Measurements from ENCODE around the gene MAGEB3.

Gene MAGEB3

DNA sequence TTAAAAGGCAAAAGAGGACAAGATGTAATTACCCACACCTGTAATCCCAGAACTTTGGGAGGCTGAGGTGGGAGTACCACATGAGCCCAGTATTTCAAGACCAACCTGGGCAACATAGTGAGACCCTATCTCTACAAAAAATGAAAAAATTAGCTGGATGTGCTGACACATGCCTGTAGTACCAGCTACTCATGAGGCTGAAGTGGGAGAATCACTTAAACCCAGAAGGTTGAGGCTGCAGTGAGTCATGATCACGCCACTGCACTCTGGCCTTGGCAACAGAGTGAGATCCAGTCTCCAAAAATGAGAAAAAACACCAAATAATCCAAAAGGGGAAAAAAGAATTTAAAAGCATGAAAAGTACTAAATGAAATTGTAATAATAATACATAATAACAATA is 47.9 kb downstream of the MAGEB3 start:
- DNase-seq = no peak

DNA sequence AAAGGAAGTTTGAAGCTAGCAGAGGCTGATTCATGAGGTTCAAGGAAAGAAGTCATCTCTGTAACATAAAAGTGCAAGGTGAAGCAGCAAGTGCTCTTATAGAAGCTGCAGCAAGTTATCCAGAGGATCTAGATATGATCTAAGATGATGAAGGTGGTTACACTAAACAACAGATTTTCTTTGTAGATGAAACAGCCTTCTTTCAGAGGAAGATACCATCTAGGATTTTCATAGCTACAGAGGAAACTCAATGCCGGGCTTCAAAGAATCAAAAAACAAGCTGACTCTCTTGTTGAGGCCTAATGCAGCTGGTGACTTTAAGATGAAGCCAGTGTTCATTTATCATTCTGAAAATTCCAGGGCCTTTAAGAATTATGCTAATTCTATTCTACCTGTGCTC is 50.0 kb downstream of the MAGEB3 start:
- no peak for DNase-seq

DNA sequence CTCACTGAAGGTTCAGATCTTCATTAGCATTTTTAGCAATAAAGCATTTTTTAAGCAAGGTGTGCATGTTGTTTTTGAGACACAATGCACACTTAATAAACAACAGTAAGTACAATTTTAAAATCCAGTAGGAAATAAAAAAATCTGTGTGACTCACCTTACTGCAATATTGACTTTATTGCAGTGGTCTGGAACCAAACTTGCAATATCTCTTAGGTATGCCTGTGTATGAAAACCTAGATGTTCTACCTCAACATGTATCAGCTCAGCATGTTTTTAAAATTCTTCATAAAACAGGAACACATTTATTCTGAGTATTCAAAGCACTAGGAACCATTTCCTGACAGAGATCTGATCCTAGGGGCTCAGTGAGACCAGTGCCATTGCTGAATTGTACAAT is 52.1 kb downstream of the MAGEB3 start:
- no peak for DNase-seq

DNA sequence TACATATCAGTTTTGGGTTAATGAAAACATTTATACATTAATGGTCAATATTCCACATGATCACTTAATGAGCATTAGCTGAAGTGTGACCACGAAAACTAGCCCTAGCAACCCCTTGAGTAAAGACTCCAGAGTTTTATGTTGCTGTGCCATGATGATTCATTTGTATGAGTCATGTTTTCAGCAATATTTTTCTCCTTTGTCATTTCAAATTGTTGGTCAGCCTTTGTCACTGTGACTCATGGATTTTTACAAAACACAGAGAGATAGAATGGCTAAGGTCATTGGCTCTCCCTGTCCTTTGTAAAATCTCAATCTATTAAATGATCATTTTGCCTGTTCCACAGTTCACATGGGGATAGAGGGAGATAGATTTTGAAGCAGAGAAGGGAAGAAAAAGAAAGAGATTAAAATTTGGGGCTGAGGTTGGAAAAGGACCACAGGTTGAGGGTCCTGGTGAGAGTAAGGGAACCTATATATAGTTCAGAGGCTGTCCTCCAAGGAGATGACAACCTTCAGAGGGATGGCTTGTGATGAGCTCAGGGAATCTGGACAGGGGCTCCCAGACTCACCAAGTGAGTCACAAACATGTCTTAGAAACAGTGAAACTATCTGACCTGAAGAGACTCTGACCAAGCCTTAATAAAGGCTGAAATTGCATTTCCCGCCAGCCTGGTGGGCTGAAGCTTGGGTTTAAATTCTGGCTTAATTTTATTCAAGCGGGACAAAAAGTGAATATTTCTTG is 53.2 kb downstream of the MAGEB3 start:
- DNase-seq = no peak

Measured in hypothalamus (tissue), 51 donors.